GM12878 (cell line): ENCODE data around the gene C1orf52. TPM values are rescaled to one million over a fixed set of nuclear protein-coding genes. Genes with fewer than 3 reads are reported as not detected.
A peak's percentile ranks its signal among the peaks of the same experiment; 100 is the strongest.

Experiments
- ASH2L ChIP-seq: fragments of 300-600, 200-600 bp; sonication (generic); IDR thresholded peaks from 2 replicates; pipeline ENCODE4 v1.6.1; 2017; ENCODE audit warnings: low read depth, mild to moderate bottlenecking, borderline replicate concordance
- BACH1 ChIP-seq: fragments of 450-650 bp; IDR thresholded peaks from 2 replicates; pipeline ENCODE4 v1.6.1; 2017; ENCODE audit warnings: mild to moderate bottlenecking, borderline replicate concordance
- CREB1 ChIP-seq: IDR thresholded peaks from 2 replicates; pipeline ENCODE4 v1.6.1; 2012; ENCODE audit warnings: low read depth, mild to moderate bottlenecking, inconsistent platforms
- EGR1 ChIP-seq, 2 experiments: IDR thresholded peaks; 1 replicate in 1 of 2; 2 replicates in 1 of 2; pipeline ENCODE4 v1.6.1; 2011 to 2012; ENCODE audit warnings: low read depth in 2 of 2, low read length in 2 of 2, borderline replicate concordance in 1 of 2, mild to moderate bottlenecking in 1 of 2, moderate library complexity in 1 of 2
- ETV6 ChIP-seq, 2 experiments: fragments of 450-650 bp in 1 of 2; IDR thresholded peaks in 1 of 2; conservative IDR thresholded peaks in 1 of 2; 2 replicates each; pipeline ENCODE4 v1.6.1; 2014; ENCODE audit warnings: antibody characterized with exemption in 1 of 2, borderline replicate concordance in 1 of 2, low read depth in 1 of 2, mild to moderate bottlenecking in 1 of 2, moderate library complexity in 1 of 2
- GATAD2B ChIP-seq: fragments of 450-650 bp; conservative IDR thresholded peaks from 2 replicates; pipeline ENCODE4 v1.6.1; 2017; ENCODE audit warnings: low read depth, mild to moderate bottlenecking, moderate library complexity
- LARP7 ChIP-seq: fragments of 450-650 bp; IDR thresholded peaks from 2 replicates; pipeline ENCODE4 v1.6.1; 2017; ENCODE audit warnings: mild to moderate bottlenecking
- MEF2B ChIP-seq: fragments of 450-650 bp; IDR thresholded peaks from 2 replicates; pipeline ENCODE4 v1.6.1; 2018; ENCODE audit warnings: mild to moderate bottlenecking, moderate library complexity; ENCODE audit not compliant: partially characterized antibody, poor library complexity, severe bottlenecking
- MXI1 ChIP-seq: fragments of 150-350 bp; IDR thresholded peaks from 2 replicates; pipeline ENCODE4 v1.6.1; 2011; ENCODE audit warnings: low read depth, mild to moderate bottlenecking, inconsistent platforms, low read length, improper control_type of control experiment
- MYB ChIP-seq: fragments of 150-350 bp; IDR thresholded peaks from 2 replicates; pipeline ENCODE4 v1.6.1; 2014; ENCODE audit warnings: mild to moderate bottlenecking, low read depth, low read length, borderline replicate concordance
- PAX8 ChIP-seq: fragments of 450-650 bp; IDR thresholded peaks from 2 replicates; pipeline ENCODE4 v1.6.1; 2017; ENCODE audit warnings: mild to moderate bottlenecking, moderate library complexity
- SIX5 ChIP-seq: IDR thresholded peaks from 2 replicates; pipeline ENCODE4 v1.6.1; 2011; ENCODE audit warnings: mild to moderate bottlenecking, low read depth, low read length, moderate library complexity; ENCODE audit not compliant: severe bottlenecking
- STAT3 ChIP-seq: IDR thresholded peaks from 2 replicates; pipeline ENCODE4 v1.6.1; 2011; ENCODE audit warnings: low read depth, low read length, improper control_type of control experiment
- TARDBP ChIP-seq: IDR thresholded peaks from 2 replicates; pipeline ENCODE4 v1.6.1; 2016; ENCODE audit warnings: borderline replicate concordance
- TCF7 ChIP-seq: IDR thresholded peaks from 2 replicates; pipeline ENCODE4 v1.6.1; 2014; ENCODE audit warnings: antibody characterized with exemption, borderline replicate concordance
- YBX1 ChIP-seq: fragments of 450-650 bp; IDR thresholded peaks from 2 replicates; pipeline ENCODE4 v1.6.1; 2016; ENCODE audit warnings: antibody characterized with exemption
- polyA plus RNA-seq, 11 experiments: library from polyadenylated mRNA; depleted of rRNA in 4 of 11; unstranded in 6 of 11; stranded (reverse) in 5 of 11; fragments of >200 nt; fragmentation: Nextera tagmentation in 4 of 11; fragmentation: Illumina TruSeq in 1 of 11; extraction: Ambion mirVana in 4 of 11; extraction: Trizol in 1 of 11; gene quantifications; 1 replicate in 1 of 11; 2 replicates in 10 of 11; pipeline versions ENCODE4 v1.2.1 to v1.2.3, GENCODE V29; 2011 to 2016; ENCODE audit warnings: inconsistent platforms in 2 of 11, missing spikeins in 2 of 11, low read depth in 1 of 11
- total RNA-seq, 4 experiments: library from RNA; depleted of rRNA in 3 of 4; stranded (reverse); fragments of >200 nt in 3 of 4; fragmentation: Illumina TruSeq in 1 of 4; extraction: Trizol in 1 of 4; gene quantifications; 2 replicates each; pipeline versions ENCODE4 v1.2.1 to v1.2.3, GENCODE V29; 2013 to 2021
- TF ChIP-seq, protein P1 (sequence below): fragments of 450-650 bp; IDR thresholded peaks from 2 replicates; pipeline ENCODE4 v1.6.1; 2018; ENCODE audit warnings: borderline replicate concordance, mild to moderate bottlenecking; ENCODE audit not compliant: partially characterized antibody
- TF ChIP-seq, protein P2 (sequence below), 3 experiments: IDR thresholded peaks in 2 of 3; conservative IDR thresholded peaks in 1 of 3; 2 replicates each; pipeline ENCODE4 v1.5.1; 2011; ENCODE audit warnings: low read depth in 3 of 3, low read length in 3 of 3, mild to moderate bottlenecking in 3 of 3, control low read depth in 2 of 3, moderate library complexity in 2 of 3, inconsistent platforms in 1 of 3, mixed read lengths in 1 of 3; ENCODE audit not compliant: control insufficient read depth in 2 of 3, insufficient read depth in 1 of 3; ENCODE audit errors: extremely low read depth in 1 of 3
- TF ChIP-seq, protein P3 (sequence below): fragments of 450-650 bp; conservative IDR thresholded peaks from 2 replicates; pipeline ENCODE4 v1.6.1; 2017; ENCODE audit warnings: mild to moderate bottlenecking, moderate library complexity

Gene C1orf52
- total and polyA plus RNA-seq, 10 of the 15 experiments (the other 5 are each of a cell fraction or from before 2014, with no cell fraction given) = 9.4 to 39.5 (median 17.6) TPM

DNA sequence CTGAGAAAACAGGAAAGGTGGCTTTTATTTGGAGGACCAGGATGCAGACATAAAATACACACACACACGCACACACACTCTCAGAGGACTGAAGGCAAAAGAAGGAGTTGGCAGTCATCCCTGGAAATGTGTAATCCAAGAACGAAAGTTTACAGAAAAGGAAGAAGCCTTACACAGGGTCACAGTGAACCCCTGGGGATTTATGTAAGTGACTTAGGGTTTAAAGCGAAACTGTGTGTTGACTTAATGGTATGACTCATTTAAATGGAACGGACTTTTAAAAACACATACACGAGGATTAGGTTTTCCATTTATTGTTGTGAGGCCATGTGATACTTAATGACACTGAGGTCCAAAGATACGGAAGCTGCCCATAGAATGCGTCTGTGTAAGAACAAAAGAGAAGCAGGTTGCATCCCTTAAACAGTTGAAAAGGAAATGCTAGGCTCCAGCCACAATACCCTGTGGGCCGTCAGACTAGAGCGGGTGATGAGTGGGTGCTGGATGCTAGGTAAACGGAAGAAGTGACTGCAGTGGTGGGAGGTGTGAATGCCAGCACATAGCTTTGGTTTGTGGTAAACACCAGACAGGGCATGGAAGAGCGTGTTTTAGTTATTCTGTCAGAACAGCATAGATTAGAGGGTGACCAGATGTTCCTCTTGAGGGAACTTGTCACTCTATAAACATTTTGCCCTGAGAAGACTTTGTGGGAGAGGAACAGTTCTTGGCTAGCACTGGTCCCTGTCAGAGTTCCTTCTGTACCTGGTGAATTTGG, 38.6 kb upstream of the C1orf52 start (continued):
- peak; percentile 94 for TF ChIP-seq MEF2B
- TF ChIP-seq ASH2L = no peak
- TF ChIP-seq, protein P1, sequence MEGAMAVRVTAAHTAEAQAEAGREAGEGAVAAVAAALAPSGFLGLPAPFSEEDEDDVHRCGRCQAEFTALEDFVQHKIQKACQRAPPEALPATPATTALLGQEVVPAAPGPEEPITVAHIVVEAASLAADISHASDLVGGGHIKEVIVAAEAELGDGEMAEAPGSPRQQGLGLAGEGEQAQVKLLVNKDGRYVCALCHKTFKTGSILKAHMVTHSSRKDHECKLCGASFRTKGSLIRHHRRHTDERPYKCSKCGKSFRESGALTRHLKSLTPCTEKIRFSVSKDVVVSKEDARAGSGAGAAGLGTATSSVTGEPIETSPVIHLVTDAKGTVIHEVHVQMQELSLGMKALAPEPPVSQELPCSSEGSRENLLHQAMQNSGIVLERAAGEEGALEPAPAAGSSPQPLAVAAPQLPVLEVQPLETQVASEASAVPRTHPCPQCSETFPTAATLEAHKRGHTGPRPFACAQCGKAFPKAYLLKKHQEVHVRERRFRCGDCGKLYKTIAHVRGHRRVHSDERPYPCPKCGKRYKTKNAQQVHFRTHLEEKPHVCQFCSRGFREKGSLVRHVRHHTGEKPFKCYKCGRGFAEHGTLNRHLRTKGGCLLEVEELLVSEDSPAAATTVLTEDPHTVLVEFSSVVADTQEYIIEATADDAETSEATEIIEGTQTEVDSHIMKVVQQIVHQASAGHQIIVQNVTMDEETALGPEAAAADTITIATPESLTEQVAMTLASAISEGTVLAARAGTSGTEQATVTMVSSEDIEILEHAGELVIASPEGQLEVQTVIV = no peak
- TF ChIP-seq STAT3 = no peak
- no peak for TF ChIP-seq SIX5
- peak; percentile 60; the same call in 1 of the 2 replicates for TF ChIP-seq LARP7
- no peak for TF ChIP-seq TCF7
- TF ChIP-seq, protein P2, sequence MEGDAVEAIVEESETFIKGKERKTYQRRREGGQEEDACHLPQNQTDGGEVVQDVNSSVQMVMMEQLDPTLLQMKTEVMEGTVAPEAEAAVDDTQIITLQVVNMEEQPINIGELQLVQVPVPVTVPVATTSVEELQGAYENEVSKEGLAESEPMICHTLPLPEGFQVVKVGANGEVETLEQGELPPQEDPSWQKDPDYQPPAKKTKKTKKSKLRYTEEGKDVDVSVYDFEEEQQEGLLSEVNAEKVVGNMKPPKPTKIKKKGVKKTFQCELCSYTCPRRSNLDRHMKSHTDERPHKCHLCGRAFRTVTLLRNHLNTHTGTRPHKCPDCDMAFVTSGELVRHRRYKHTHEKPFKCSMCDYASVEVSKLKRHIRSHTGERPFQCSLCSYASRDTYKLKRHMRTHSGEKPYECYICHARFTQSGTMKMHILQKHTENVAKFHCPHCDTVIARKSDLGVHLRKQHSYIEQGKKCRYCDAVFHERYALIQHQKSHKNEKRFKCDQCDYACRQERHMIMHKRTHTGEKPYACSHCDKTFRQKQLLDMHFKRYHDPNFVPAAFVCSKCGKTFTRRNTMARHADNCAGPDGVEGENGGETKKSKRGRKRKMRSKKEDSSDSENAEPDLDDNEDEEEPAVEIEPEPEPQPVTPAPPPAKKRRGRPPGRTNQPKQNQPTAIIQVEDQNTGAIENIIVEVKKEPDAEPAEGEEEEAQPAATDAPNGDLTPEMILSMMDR (IDR thresholded peaks at IDR 0.05 in 2 of 3, conservative IDR thresholded peaks at IDR 0.05 in 1 of 3; ENCODE audit: control insufficient read depth in 2 of 3, extremely low read depth in 1 of 3, insufficient read depth in 1 of 3, low read depth in 3 of 3, low read length in 3 of 3) = no peak
- no peak for TF ChIP-seq CREB1
- TF ChIP-seq GATAD2B = no peak; the same call in 1 of the 2 replicates
- peak in 1 of 2 experiments; percentile 5; a peak in 1 of 4 replicates for TF ChIP-seq ETV6 (conservative IDR thresholded peaks at IDR 0.05 in 1 of 2, IDR thresholded peaks at IDR 0.05 in 1 of 2; ENCODE audit: borderline replicate concordance in 1 of 2, low read depth in 1 of 2)
- TF ChIP-seq, protein P3, sequence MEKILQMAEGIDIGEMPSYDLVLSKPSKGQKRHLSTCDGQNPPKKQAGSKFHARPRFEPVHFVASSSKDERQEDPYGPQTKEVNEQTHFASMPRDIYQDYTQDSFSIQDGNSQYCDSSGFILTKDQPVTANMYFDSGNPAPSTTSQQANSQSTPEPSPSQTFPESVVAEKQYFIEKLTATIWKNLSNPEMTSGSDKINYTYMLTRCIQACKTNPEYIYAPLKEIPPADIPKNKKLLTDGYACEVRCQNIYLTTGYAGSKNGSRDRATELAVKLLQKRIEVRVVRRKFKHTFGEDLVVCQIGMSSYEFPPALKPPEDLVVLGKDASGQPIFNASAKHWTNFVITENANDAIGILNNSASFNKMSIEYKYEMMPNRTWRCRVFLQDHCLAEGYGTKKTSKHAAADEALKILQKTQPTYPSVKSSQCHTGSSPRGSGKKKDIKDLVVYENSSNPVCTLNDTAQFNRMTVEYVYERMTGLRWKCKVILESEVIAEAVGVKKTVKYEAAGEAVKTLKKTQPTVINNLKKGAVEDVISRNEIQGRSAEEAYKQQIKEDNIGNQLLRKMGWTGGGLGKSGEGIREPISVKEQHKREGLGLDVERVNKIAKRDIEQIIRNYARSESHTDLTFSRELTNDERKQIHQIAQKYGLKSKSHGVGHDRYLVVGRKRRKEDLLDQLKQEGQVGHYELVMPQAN = 0 out of 2 replicates have a peak, but pooled peaks have one; percentile 20
- TF ChIP-seq TARDBP = no peak
- no peak for TF ChIP-seq MYB
- TF ChIP-seq PAX8 = no peak
- 0 out of 2 replicates have a peak, but pooled peaks have one; percentile 44 for TF ChIP-seq BACH1
- no peak for TF ChIP-seq YBX1
- TF ChIP-seq MXI1 = no peak
- 0 out of 3 replicates have a peak, but pooled peaks of 1 of the 2 experiments have one; percentile 17 for TF ChIP-seq EGR1 (IDR thresholded peaks at IDR 0.05; ENCODE audit: borderline replicate concordance in 1 of 2, low read depth in 2 of 2, low read length in 2 of 2)
